H1 (cell line): ENCODE measurements around the gene SCGN. TPM values are rescaled to one million over a fixed set of nuclear protein-coding genes. Genes with fewer than 3 reads are reported as not detected.

ENCODE experiments used
- CTCF ChIA-PET: fragments of 300-600 bp; sonication (Branson Sonifier 250); formaldehyde crosslinking; loops from one replicate; lab custom pipeline; 2021; ENCODE audit not compliant: partially characterized antibody; lab: Charles Lee
- POLR2A ChIA-PET: fragments of 300-600 bp; sonication (Branson Sonifier 250); formaldehyde crosslinking; loops from one replicate; lab custom pipeline; 2021; ENCODE audit warnings: inconsistent platforms; ENCODE audit not compliant: partially characterized antibody; lab: Charles Lee
- DNase-seq, 2 experiments: peaks; one replicate each; pipeline versions ENCODE4 v3.0.0 to v3.0.0-alpha.2; 2010 to 2022; ENCODE audit warnings: low spot score in 2 of 2, low read depth in 1 of 2, mixed read lengths in 1 of 2
- FAIRE-seq: peaks from 2 replicates; lab custom pipeline; 2011; peaks lifted over from hg19 to GRCh38; lab: Jason Lieb, UNC
- H2AFZ ChIP-seq: 2 replicates; pipeline ENCODE4 v1.8.1; 2012; ENCODE audit warnings: low read length, inconsistent platforms
- H2AK5ac ChIP-seq: 2 replicates; pipeline ENCODE4 v1.6.1; 2013; ENCODE audit warnings: low read depth, low read length
- H2BK120ac ChIP-seq: replicated peaks from 2 replicates; pipeline ENCODE3; 2013; ENCODE audit warnings: low read depth, low read length, inconsistent platforms
- H2BK12ac ChIP-seq: 2 replicates; pipeline ENCODE4 v1.6.1; 2013; ENCODE audit warnings: low read depth, low read length
- H2BK15ac ChIP-seq: 2 replicates; pipeline ENCODE4 v1.6.1; 2013; ENCODE audit warnings: low read length
- H2BK20ac ChIP-seq: 2 replicates; pipeline ENCODE4 v1.6.1; 2013; ENCODE audit warnings: low read length
- H2BK5ac ChIP-seq: 2 replicates; pipeline ENCODE4 v1.6.1; 2013; ENCODE audit warnings: low read depth, low read length
- H3K14ac ChIP-seq: 2 replicates; pipeline ENCODE4 v1.6.1; 2013; ENCODE audit warnings: inconsistent platforms; ENCODE audit not compliant: insufficient read length
- H3K18ac ChIP-seq: 2 replicates; pipeline ENCODE4 v1.6.1; 2013; ENCODE audit warnings: low read length; ENCODE audit errors: extremely low read depth
- H3K23ac ChIP-seq: 2 replicates; pipeline ENCODE4 v1.6.1; 2013; ENCODE audit warnings: inconsistent platforms; ENCODE audit not compliant: insufficient read length
- H3K23me2 ChIP-seq: 2 replicates; pipeline ENCODE4 v1.6.1; 2013; ENCODE audit warnings: low read depth, low read length
- H3K27ac ChIP-seq: 2 replicates; pipeline ENCODE4 v1.6.1; 2011; ENCODE audit warnings: low read depth, low read length, inconsistent platforms
- H3K27me3 ChIP-seq, 4 experiments: replicated peaks in 1 of 4; 1 replicate in 1 of 4; 2 replicates in 3 of 4; pipeline versions ENCODE4 v1.6.1 to v1.8.1; 2011 to 2013; ENCODE audit warnings: low read length in 3 of 4, mild to moderate bottlenecking in 3 of 4, inconsistent platforms in 2 of 4, mixed read lengths in 2 of 4, moderate library complexity in 1 of 4; ENCODE audit not compliant: control insufficient read depth in 3 of 4, insufficient read depth in 3 of 4; ENCODE audit errors: extremely low read depth in 1 of 4
- H3K36me3 ChIP-seq, 4 experiments: 2 replicates each; pipeline versions ENCODE4 v1.6.1 to v1.8.1; 2011 to 2013; ENCODE audit warnings: mild to moderate bottlenecking in 4 of 4, low read length in 3 of 4, moderate library complexity in 2 of 4, control low read depth in 1 of 4, inconsistent platforms in 1 of 4; ENCODE audit not compliant: insufficient read depth in 4 of 4, control insufficient read depth in 2 of 4
- H3K4ac ChIP-seq: replicated peaks from 2 replicates; pipeline ENCODE3; 2013; ENCODE audit warnings: low read length, low read depth, mixed read lengths, inconsistent platforms; ENCODE audit not compliant: insufficient read length
- H3K4me1 ChIP-seq, 4 experiments: replicated peaks in 1 of 4; 1 replicate in 1 of 4; 2 replicates in 3 of 4; pipeline versions ENCODE4 v1.6.1 to v1.8.1; 2011 to 2013; ENCODE audit warnings: low read length in 3 of 4, inconsistent platforms in 2 of 4, mixed read lengths in 1 of 4; ENCODE audit not compliant: insufficient read depth in 4 of 4, control insufficient read depth in 3 of 4
- H3K4me2 ChIP-seq, 2 experiments: 2 replicates each; pipeline versions ENCODE4 v1.6.1 to v1.8.1; 2011 to 2013; ENCODE audit warnings: low read depth in 2 of 2, low read length in 2 of 2, control low read depth in 1 of 2, inconsistent platforms in 1 of 2, mild to moderate bottlenecking in 1 of 2; ENCODE audit not compliant: insufficient read depth in 1 of 2
- H3K4me3 ChIP-seq, 4 experiments: fragments of 200-600, 300-600 bp in 1 of 4; sonication (generic), shearing (Covaris generic), sonication (Bioruptor Twin) in 1 of 4; 2 replicates each; pipeline versions ENCODE4 v1.5.1 to v1.8.1; 2011 to 2016; ENCODE audit warnings: low read length in 4 of 4, low read depth in 3 of 4, control low read depth in 2 of 4, inconsistent platforms in 2 of 4, mild to moderate bottlenecking in 2 of 4, mixed read lengths in 1 of 4, moderate library complexity in 1 of 4; ENCODE audit not compliant: insufficient read depth in 2 of 4; ENCODE audit errors: extremely low read depth in 1 of 4
- H3K56ac ChIP-seq: replicated peaks from 2 replicates; pipeline ENCODE3; 2013; ENCODE audit warnings: low read depth, mild to moderate bottlenecking, mixed read lengths, low read length, inconsistent platforms; ENCODE audit not compliant: insufficient read length
- H3K79me1 ChIP-seq: 2 replicates; pipeline ENCODE4 v1.6.1; 2013; ENCODE audit warnings: low read depth, low read length, control low read depth
- H3K79me2 ChIP-seq, 2 experiments: 2 replicates each; pipeline versions ENCODE4 v1.6.1 to v1.8.1; 2012 to 2013; ENCODE audit warnings: low read length in 2 of 2, mild to moderate bottlenecking in 2 of 2, inconsistent platforms in 1 of 2; ENCODE audit not compliant: insufficient read depth in 2 of 2, control insufficient read depth in 1 of 2
- H3K9ac ChIP-seq, 4 experiments: replicated peaks in 1 of 4; 1 replicate in 1 of 4; 2 replicates in 3 of 4; pipeline versions ENCODE4 v1.6.1 to v1.8.1; 2011 to 2013; ENCODE audit warnings: low read depth in 3 of 4, low read length in 3 of 4, control low read depth in 2 of 4, mild to moderate bottlenecking in 2 of 4, moderate library complexity in 2 of 4, inconsistent platforms in 1 of 4; ENCODE audit errors: extremely low read depth in 1 of 4
- H3K9me3 ChIP-seq, 2 experiments: 2 replicates each; pipeline versions ENCODE4 v1.6.1 to v1.8.1; 2012 to 2013; ENCODE audit warnings: mild to moderate bottlenecking in 2 of 2, moderate library complexity in 2 of 2, control low read depth in 1 of 2, inconsistent platforms in 1 of 2, low read depth in 1 of 2, low read length in 1 of 2, mixed read lengths in 1 of 2; ENCODE audit not compliant: insufficient read depth in 2 of 2
- H4K20me1 ChIP-seq, 2 experiments: replicated peaks in 1 of 2; 2 replicates each; pipeline versions ENCODE3 to v1.8.1; 2011 to 2013; ENCODE audit warnings: inconsistent platforms in 2 of 2, low read length in 2 of 2, mild to moderate bottlenecking in 1 of 2; ENCODE audit not compliant: insufficient read depth in 2 of 2, control insufficient read depth in 1 of 2
- H4K5ac ChIP-seq: 2 replicates; pipeline ENCODE4 v1.6.1; 2013; ENCODE audit warnings: low read length, low read depth, mixed read lengths, inconsistent platforms; ENCODE audit not compliant: insufficient read length
- H4K8ac ChIP-seq: 2 replicates; pipeline ENCODE4 v1.8.0; 2013; ENCODE audit warnings: mild to moderate bottlenecking, moderate library complexity, low read length, inconsistent platforms; ENCODE audit not compliant: insufficient read depth; ENCODE audit errors: extremely low read depth
- H4K91ac ChIP-seq: replicated peaks from 2 replicates; pipeline ENCODE3; 2013; ENCODE audit warnings: low read length, mixed read lengths, inconsistent platforms; ENCODE audit not compliant: insufficient read length
- BCL11A ChIP-seq, 2 experiments: IDR thresholded peaks; one replicate each; pipeline ENCODE4 v1.6.1; 2011; ENCODE audit warnings: low read depth in 2 of 2, low read length in 2 of 2, mild to moderate bottlenecking in 2 of 2
- EP300 ChIP-seq, 2 experiments: IDR thresholded peaks; 1 replicate in 1 of 2; 2 replicates in 1 of 2; pipeline ENCODE4 v1.6.1; 2011 to 2012; ENCODE audit warnings: low read depth in 2 of 2, low read length in 2 of 2, mild to moderate bottlenecking in 2 of 2, borderline replicate concordance in 1 of 2, inconsistent platforms in 1 of 2, moderate library complexity in 1 of 2
- HDAC6 ChIP-seq: IDR thresholded peaks from one replicate; pipeline ENCODE4 v1.7.1; 2012; ENCODE audit warnings: low read depth, mild to moderate bottlenecking, inconsistent platforms, low read length, moderate library complexity
- KDM1A ChIP-seq: fragments of 200-600, 300-600 bp; sonication (generic); IDR thresholded peaks from 2 replicates; pipeline ENCODE4 v1.7.1; 2016; ENCODE audit warnings: mild to moderate bottlenecking, low read length, borderline replicate concordance
- KDM5A ChIP-seq: fragments of 200-600 bp; IDR thresholded peaks from 2 replicates; pipeline ENCODE4 v1.7.1; 2012; ENCODE audit warnings: mild to moderate bottlenecking, low read length, inconsistent platforms, mixed read lengths
- PHF8 ChIP-seq: fragments of 200-600 bp; sonication (generic); conservative IDR thresholded peaks from 2 replicates; pipeline ENCODE4 v1.7.1; 2012; ENCODE audit warnings: low read depth, mild to moderate bottlenecking, inconsistent platforms, low read length, moderate library complexity
- SIN3A ChIP-seq, 2 experiments: IDR thresholded peaks in 1 of 2; conservative IDR thresholded peaks in 1 of 2; 2 replicates each; pipeline ENCODE4 v1.6.1; 2011 to 2012; ENCODE audit warnings: low read length in 2 of 2, improper control_type of control experiment in 1 of 2, low read depth in 1 of 2, mild to moderate bottlenecking in 1 of 2
- WGBS, 2 experiments: shearing (Covaris generic) in 1 of 2; methylation state at CpG; one replicate each; pipeline versions ENCODE4 v1.1.6 to v1.1.7; 2013 to 2015; ENCODE audit warnings: low lambda C conversion rate in 2 of 2, mixed read lengths in 2 of 2, inconsistent platforms in 1 of 2, low coverage in 1 of 2, missing lambda C conversion rate in 1 of 2; ENCODE audit not compliant: insufficient replicate concordance in 2 of 2, insufficient coverage in 1 of 2, insufficient read length in 1 of 2; ENCODE audit errors: extremely low coverage in 1 of 2, missing lambda C conversion rate in 1 of 2; 5-methylcytosine and 5-hydroxymethylcytosine counted together
- polyA plus RNA-seq, 7 experiments: library from polyadenylated mRNA; depleted of rRNA in 3 of 7; stranded (reverse) in 5 of 7; unstranded in 2 of 7; fragments of >200 nt in 5 of 7; fragments of 200-250 nt in 2 of 7; gene quantifications; 1 replicate in 5 of 7; 2 replicates in 1 of 7; 4 replicates in 1 of 7; pipeline versions ENCODE4 v1.2.1 to v1.2.3, GENCODE V29; 2011 to 2013; ENCODE audit warnings: missing spikeins in 2 of 7, mixed read lengths in 2 of 7
- total RNA-seq: library from RNA; stranded (reverse); fragmentation: NEBNext Ultra II Directional; extraction: Animal tissue kit (Norgen Biotek cat#: 25700); gene quantifications from 2 replicates; pipeline ENCODE4 v1.2.1, GENCODE V29; 2021
- TF ChIP-seq, protein P1 (sequence below): IDR thresholded peaks from 2 replicates; pipeline ENCODE4 v1.6.1; 2012; ENCODE audit warnings: inconsistent platforms
- TF ChIP-seq, protein P2 (sequence below): IDR thresholded peaks from 2 replicates; pipeline ENCODE4 v1.6.1; 2012; ENCODE audit warnings: low read length, inconsistent platforms

The SCGN gene
- total and polyA plus RNA-seq, 2 of the 8 experiments (the other 6 are each of a cell fraction or from before 2014, with no cell fraction given), result not detected

GRCh38 chr6:25659633-25660368 is 7.8 kb downstream of the SCGN start:
- no peak overlapping the region for H3K18ac ChIP-seq
- H2BK15ac ChIP-seq, result no peak overlapping the region
- no peaks in the 10 kb centered on the region for H3K79me2 ChIP-seq
- no peak overlapping the region for H3K27ac ChIP-seq
- H3K4me3 ChIP-seq, result no peak overlapping the region
- no peak for DNase-seq
- no peak overlapping the region for H3K23ac ChIP-seq
- ChIA-PET CTCF (interaction anchor here (1.1 to 1.6 kb wide), 3 partner anchors 11 to 60 kb away, joined by 3 to 4 read pairs (median 3); no protein-coding TSS in a partner anchor), POLR2A (no interaction called here)
- no peaks in the 10 kb centered on the region for H3K4me1 ChIP-seq
- H2AFZ ChIP-seq, result no peak overlapping the region
- H3K27me3 ChIP-seq, result peaks cover 0 to 2% (median 0%) of the 10 kb centered on the region in 4 experiments; a peak in 2 of 7 replicates
- no peak overlapping the region for H2BK20ac ChIP-seq
- no peak overlapping the region for H4K91ac ChIP-seq
- no peak for FAIRE-seq
- no peak overlapping the region for H4K5ac ChIP-seq
- no peak overlapping the region for H3K14ac ChIP-seq
- no peaks in the 10 kb centered on the region for H3K9me3 ChIP-seq
- H3K4ac ChIP-seq, result no peak overlapping the region
- WGBS, 2 experiments, result 83% methylated on average over 4 of the region's 4 CpGs; no CpG with 5 or more reads in 1 of the 2 experiments
- no peak overlapping the region for H3K56ac ChIP-seq
- no peaks in the 10 kb centered on the region for H3K79me1 ChIP-seq
- H2BK120ac ChIP-seq, result no peak overlapping the region
- no peak overlapping the region for H2BK12ac ChIP-seq
- H4K20me1 ChIP-seq, result no peaks in the 10 kb centered on the region
- H2BK5ac ChIP-seq, result no peak overlapping the region
- no peak overlapping the region for H4K8ac ChIP-seq
- H3K9ac ChIP-seq, result no peak overlapping the region
- H3K4me2 ChIP-seq, result no peak overlapping the region
- no peak overlapping the region for H2AK5ac ChIP-seq
- H3K23me2 ChIP-seq, result no peaks in the 10 kb centered on the region
- H3K36me3 ChIP-seq, result no peaks in the 10 kb centered on the region
- TF ChIP-seq SIN3A (conservative IDR thresholded peaks at IDR 0.05 in 1 of 2, IDR thresholded peaks at IDR 0.05 in 1 of 2; ENCODE audit: low read depth in 1 of 2, low read length in 2 of 2), result no peak
- TF ChIP-seq, protein P1, sequence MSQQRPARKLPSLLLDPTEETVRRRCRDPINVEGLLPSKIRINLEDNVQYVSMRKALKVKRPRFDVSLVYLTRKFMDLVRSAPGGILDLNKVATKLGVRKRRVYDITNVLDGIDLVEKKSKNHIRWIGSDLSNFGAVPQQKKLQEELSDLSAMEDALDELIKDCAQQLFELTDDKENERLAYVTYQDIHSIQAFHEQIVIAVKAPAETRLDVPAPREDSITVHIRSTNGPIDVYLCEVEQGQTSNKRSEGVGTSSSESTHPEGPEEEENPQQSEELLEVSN, result no peak
- TF ChIP-seq PHF8, result no peak
- TF ChIP-seq EP300 (IDR thresholded peaks at IDR 0.05; ENCODE audit: borderline replicate concordance in 1 of 2, low read depth in 2 of 2, low read length in 2 of 2), result no peak
- TF ChIP-seq KDM5A, result no peak
- no peak for TF ChIP-seq KDM1A
- no peak for TF ChIP-seq BCL11A (IDR thresholded peaks at IDR 0.05; ENCODE audit: low read depth in 2 of 2, low read length in 2 of 2)
- TF ChIP-seq, protein P2, sequence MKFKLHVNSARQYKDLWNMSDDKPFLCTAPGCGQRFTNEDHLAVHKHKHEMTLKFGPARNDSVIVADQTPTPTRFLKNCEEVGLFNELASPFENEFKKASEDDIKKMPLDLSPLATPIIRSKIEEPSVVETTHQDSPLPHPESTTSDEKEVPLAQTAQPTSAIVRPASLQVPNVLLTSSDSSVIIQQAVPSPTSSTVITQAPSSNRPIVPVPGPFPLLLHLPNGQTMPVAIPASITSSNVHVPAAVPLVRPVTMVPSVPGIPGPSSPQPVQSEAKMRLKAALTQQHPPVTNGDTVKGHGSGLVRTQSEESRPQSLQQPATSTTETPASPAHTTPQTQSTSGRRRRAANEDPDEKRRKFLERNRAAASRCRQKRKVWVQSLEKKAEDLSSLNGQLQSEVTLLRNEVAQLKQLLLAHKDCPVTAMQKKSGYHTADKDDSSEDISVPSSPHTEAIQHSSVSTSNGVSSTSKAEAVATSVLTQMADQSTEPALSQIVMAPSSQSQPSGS, result no peak
- TF ChIP-seq HDAC6, result no peak
